Endometrial microvascular endothelial cells (primary cell): ENCODE results near the gene IBA57. TPM values are rescaled to one million over a fixed set of nuclear protein-coding genes. Genes with fewer than 3 reads are reported as not detected.

Experiments
- in situ Hi-C: cut with HindIII; loops from 2 replicates; pipeline ENCODE4 v1.10.0; 2017; ENCODE audit warnings: low sequenced_read_pairs, low pct_unique_long_range_greater_than_20kb; ENCODE audit errors: inconsistent ontology term
- total RNA-seq: library from RNA; depleted of rRNA; stranded (reverse); fragments of >200 nt; gene quantifications from one replicate; pipeline ENCODE4 v1.2.3, GENCODE V29; 2015; ENCODE audit errors: inconsistent ontology term

Gene IBA57
- total RNA-seq, 1 donor from 2014 or later = 2.6 TPM

- in situ Hi-C loops = no loop called here
Observed at GRCh38 chr1:228206582-228207351, 41.2 kb downstream of the IBA57 start.

DNA sequence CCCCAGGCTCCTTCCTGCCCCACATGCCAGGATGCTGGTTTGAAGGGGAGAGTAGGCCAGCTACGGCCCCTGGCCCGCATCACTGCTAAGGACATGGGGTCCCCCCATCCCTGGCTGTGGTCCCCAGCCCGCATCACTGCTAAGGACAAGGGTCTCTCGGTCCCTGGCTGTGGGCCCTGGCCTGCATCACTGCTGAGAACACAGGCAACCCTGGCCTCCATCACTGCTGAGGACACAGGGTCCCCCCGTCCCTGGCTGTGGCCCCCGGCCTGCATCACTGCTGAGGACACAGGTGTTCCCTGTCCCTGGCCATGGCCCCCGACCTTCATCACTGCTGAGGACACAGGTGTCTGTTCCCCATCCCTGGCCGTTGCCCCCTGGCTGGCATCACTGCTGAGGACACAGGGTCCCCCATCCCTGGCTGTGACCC lies 41.8 kb downstream of the IBA57 start:
- in situ Hi-C loops = no loop called here

DNA sequence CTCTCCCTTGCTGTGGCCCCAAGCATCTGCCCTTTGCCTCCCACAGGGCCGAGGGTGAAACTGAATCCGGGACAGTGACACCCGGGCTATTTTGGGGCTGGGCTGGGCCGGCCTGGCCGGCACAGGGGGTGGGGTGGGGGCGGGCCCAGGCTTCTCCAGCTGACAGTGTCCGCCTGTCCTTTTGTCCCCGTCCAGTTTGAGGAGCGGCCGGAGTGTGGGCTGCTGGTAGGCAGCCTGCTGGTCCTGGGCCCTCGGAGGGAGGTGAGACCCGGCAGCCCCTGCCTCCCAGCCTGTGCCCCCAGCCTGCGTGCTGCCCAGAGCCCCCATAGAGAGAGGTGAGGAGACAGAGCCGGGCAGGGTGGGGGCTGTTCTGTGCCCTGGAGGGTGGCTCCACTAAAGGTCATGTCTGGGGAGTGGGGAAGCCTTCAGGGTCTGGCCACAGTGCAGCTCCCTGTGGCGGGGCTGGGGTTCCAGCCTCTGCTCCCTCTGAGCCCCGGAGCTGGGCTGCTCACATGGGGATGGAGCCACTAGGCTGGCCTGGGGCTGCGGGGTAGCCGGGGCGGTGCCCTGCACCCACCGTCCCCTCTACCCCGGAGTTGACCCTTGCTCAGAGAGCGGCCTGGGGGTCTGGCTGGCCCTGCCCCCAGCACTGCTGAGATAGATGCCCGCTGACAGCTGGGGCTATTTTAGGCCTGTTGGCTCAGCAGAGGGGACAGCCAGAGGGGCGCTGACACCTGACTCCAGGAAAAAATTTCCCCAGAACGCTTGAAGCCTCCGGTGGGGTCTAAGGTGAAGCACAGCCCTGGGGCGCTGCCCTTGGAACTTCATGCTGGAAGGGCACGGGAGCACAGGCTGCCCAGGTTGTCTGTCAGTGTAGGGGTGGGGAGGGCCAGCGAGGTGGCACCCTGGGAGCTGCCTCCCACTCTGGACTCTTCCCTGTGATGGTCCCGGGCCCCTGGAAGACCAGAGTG lies 42.5 kb downstream of the IBA57 start, which contains the start of gene OBSCN:
Gene OBSCN, plus strand, starts transcription at position 194 of the 971 bp plus-strand sequence. CDS start 3,740 bp downstream, outside the sequence.
- in situ Hi-C loops = no loop called here

- in situ Hi-C loops = no loop called here
Observed at GRCh38 chr1:228208831-228209551, 43.4 kb downstream of the IBA57 start.

DNA sequence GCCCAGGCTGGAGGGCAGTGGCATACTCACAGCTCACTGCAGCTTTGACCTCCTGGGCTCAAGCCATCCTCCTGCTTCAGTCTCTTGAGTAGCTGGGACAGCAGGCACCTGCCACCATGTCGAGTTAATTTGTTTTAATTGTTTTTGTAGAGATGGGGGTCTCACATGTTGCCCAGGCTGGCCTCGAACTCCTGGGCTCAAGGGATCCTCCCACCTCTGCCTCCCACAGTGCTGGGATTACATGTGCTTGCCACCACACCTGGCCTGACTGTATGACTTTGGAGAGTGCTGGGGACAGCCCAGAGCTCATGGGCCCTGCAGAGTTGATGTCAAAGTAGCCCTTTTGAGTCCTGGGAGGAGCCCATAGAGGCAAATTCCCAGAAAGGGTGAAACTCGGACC lies 44.1 kb downstream of the IBA57 start:
- in situ Hi-C loops = no loop called here

- in situ Hi-C loops = no loop called here
Observed at GRCh38 chr1:228210076-228210651, 44.6 kb downstream of the IBA57 start.

GRCh38 chr1:228210712-228211530 lies 45.3 kb downstream of the IBA57 start:
- in situ Hi-C loops = no loop called here

DNA sequence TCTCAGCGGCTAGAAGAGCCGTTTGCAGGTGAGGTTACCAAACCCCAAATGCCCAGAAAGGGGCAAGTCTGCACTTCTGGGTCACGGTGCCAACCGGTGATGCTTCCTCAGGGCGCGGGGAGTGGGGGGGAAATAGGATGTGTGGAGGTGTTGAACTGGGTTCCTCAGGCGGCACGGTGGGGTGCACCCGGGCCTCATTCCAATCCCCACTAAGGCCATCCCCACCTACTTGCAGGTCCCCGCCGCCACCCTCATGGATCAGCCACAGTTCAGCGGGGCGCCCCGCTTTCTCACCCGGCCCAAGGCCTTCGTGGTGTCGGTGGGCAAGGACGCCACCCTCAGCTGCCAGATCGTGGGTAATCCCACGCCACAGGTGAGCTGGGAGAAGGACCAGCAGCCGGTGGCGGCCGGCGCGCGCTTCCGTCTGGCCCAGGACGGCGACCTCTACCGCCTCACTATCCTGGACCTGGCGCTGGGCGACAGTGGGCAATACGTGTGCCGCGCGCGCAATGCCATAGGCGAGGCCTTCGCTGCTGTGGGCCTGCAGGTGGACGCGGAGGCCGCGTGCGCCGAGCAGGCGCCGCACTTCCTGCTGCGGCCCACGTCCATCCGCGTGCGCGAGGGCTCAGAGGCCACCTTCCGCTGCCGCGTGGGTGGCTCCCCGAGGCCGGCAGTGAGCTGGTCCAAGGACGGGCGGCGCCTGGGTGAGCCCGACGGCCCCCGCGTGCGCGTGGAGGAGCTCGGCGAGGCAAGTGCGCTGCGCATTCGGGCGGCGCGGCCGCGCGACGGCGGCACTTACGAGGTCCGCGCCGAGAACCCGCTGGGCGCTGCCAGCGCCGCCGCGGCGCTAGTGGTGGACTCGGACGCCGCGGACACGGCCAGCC lies 46.2 kb downstream of the IBA57 start:
- in situ Hi-C loops = no loop called here

- in situ Hi-C loops = no loop called here
Observed at GRCh38 chr1:228212415-228212965, 46.9 kb downstream of the IBA57 start.

GRCh38 chr1:228212966-228213844 lies 47.6 kb downstream of the IBA57 start:
- in situ Hi-C loops = no loop called here

DNA sequence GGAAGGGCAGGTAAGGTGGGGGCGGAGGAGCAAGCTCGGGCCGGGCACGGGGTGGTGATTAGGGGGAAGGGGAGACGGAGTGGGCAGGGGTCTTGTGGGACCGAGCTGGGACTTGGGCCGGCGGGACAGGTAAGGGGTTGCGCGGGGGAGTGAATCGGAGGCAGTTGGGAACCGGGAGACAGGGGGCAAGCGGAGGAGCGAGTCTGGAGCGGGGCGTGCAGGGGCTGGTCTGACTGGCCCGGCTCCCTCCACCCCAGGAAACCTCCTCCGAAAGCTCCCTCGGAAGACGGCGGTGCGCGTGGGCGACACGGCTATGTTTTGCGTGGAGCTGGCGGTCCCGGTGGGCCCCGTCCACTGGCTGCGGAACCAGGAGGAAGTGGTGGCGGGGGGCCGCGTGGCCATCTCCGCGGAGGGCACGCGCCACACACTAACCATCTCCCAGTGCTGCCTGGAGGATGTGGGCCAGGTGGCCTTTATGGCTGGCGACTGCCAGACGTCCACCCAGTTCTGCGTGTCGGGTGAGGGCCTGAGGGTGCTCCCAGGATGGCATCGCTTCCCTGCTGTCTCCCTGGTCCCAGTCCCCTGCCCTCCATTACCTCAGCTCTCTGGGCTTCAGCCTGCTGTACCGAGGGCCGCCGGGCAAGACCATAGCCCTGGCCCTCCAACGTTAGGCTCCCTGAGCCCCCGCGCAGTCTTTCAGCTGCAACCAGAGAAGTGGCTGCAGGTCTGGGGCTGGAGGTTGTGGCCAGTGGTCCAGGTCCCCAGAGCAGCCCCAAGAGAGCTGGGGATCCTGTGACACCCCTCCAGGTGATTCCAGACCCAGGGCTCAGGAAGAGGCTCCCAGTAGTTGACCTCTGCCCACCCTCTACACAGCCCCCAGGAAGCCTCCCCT lies 48.6 kb downstream of the IBA57 start:
- in situ Hi-C loops = no loop called here

- in situ Hi-C loops = no loop called here
Observed at GRCh38 chr1:228214921-228215662, 49.5 kb downstream of the IBA57 start.

DNA sequence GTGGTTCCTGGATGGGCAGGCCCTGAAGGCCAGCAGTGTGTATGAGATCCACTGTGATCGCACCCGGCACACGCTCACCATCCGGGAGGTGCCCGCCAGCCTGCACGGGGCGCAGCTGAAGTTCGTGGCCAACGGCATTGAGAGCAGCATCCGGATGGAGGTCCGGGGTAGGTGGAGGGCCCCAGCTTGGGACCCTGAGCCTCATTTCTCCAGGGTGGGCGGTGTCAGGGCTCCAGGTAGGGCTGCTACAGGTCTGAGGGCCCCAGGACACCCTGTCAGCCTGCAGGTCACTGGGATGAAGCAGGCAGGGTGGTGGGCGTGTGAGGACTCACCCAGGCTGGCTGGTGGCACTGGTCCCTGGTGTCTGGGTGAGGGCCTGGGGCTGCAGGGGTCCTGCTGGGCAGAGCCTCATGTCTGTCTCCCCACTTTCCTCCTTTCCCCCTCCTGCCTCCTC lies 50.1 kb downstream of the IBA57 start:
- in situ Hi-C loops = no loop called here
